IMR-90 (cell line): Measurements from ENCODE around the gene ANKRD33B. TPM values are rescaled to one million over a fixed set of nuclear protein-coding genes. Genes with fewer than 3 reads are reported as not detected.

ENCODE experiments used
- CHD1 ChIP-seq: IDR thresholded peaks from 2 replicates; pipeline ENCODE4 v1.6.1; 2012; ENCODE audit warnings: low read depth, low read length, improper control_type of control experiment
- MAFK ChIP-seq: IDR thresholded peaks from 2 replicates; pipeline ENCODE4 v1.6.1; 2012; ENCODE audit warnings: low read depth, low read length, improper control_type of control experiment
- NFE2L2 ChIP-seq: fragments of 150-350 bp; IDR thresholded peaks from 2 replicates; pipeline ENCODE4 v1.6.1; 2016; ENCODE audit warnings: low read depth, mild to moderate bottlenecking, low read length
- RFX5 ChIP-seq: IDR thresholded peaks from 2 replicates; pipeline ENCODE4 v1.8.0; 2012; ENCODE audit warnings: low read depth, mild to moderate bottlenecking, low read length, moderate library complexity
- polyA plus RNA-seq, 3 experiments: library from polyadenylated mRNA; depleted of rRNA; stranded (reverse); fragments of >200 nt; gene quantifications; 2 replicates each; pipeline ENCODE4 v1.2.3, GENCODE V29; 2012; ENCODE audit warnings: low replicate concordance in 1 of 3
- total RNA-seq: library from RNA; depleted of rRNA; stranded (reverse); fragments of >200 nt; gene quantifications from 2 replicates; pipeline ENCODE4 v1.2.3, GENCODE V29; 2012

Gene ANKRD33B
- total and polyA plus RNA-seq, 2 of the 4 experiments (the other 2 are of a cell fraction) = 2.5 to 3.3 TPM

GRCh38 chr5:10691826-10692785 lies 128.2 kb downstream of the ANKRD33B start (continued):
- no peak for TF ChIP-seq CHD1
- no peak for TF ChIP-seq NFE2L2
- no peak for TF ChIP-seq RFX5
- TF ChIP-seq MAFK = no peak
